PC-3 (cell line): ENCODE data around the gene CDKN3. TPM values are rescaled to one million over a fixed set of nuclear protein-coding genes. Genes with fewer than 3 reads are reported as not detected.

Experiments
- ATAC-seq: fragments of 200-7000 bp; cut with Tn5 transposase; 2 replicates; pipeline ENCODE4 v1.9.1; 2020; ENCODE audit warnings: mild to moderate bottlenecking, moderate library complexity
- BruUV-seq: library from RNA; stranded (reverse); fragments of 400-500 nt; replicated peaks from 2 replicates; lab custom pipeline; 2021; lab: Mats Ljungman, UMichigan
- CTCF ChIA-PET: fragments of 300-600 bp; sonication (Branson Sonifier 250); formaldehyde crosslinking; loops from one replicate; lab custom pipeline; 2022; ENCODE audit warnings: antibody characterized with exemption; lab: Charles Lee
- POLR2A ChIA-PET: fragments of 300-600 bp; sonication (Branson Sonifier 250); formaldehyde crosslinking; loops from one replicate; lab custom pipeline; 2022; ENCODE audit warnings: antibody characterized with exemption; ENCODE audit not compliant: unreplicated experiment; lab: Charles Lee
- DNase-seq: peaks from one replicate; pipeline ENCODE4 v3.0.0-alpha.2; 2015
- H2AFZ ChIP-seq: fragments of 300-600 bp; sonication (generic); 2 replicates; pipeline ENCODE4 v1.6.0; 2016; ENCODE audit warnings: antibody characterized with exemption, low read length
- H3F3A ChIP-seq: fragments of 300-600 bp; sonication (generic); one replicate; pipeline ENCODE4 v1.6.0; 2017; ENCODE audit warnings: antibody characterized with exemption, low read length, control low read depth, mild to moderate bottlenecking; ENCODE audit not compliant: unreplicated experiment
- H3K27ac ChIP-seq: fragments of 300-600 bp; sonication (generic); 2 replicates; pipeline ENCODE4 v1.5.1; 2016; ENCODE audit warnings: mild to moderate bottlenecking, low read length
- H3K27me3 ChIP-seq: fragments of 300-600 bp; sonication (generic); 2 replicates; pipeline ENCODE4 v1.6.1; 2016; ENCODE audit warnings: low read length, mixed read lengths
- H3K36me3 ChIP-seq: fragments of 300-600 bp; sonication (generic); 2 replicates; pipeline ENCODE4 v1.6.1; 2016; ENCODE audit warnings: low read depth, mixed run types, low read length, mixed read lengths
- H3K4me1 ChIP-seq: fragments of 300-600 bp; sonication (generic); 2 replicates; pipeline ENCODE4 v1.5.1; 2016; ENCODE audit warnings: low read length; ENCODE audit not compliant: insufficient read depth
- H3K4me2 ChIP-seq: fragments of 300-600 bp; sonication (generic); 2 replicates; pipeline ENCODE4 v1.6.0; 2016; ENCODE audit warnings: low read length
- H3K4me3 ChIP-seq: fragments of 300-600 bp; sonication (generic); 2 replicates; pipeline ENCODE4 v1.5.1; 2016; ENCODE audit warnings: mild to moderate bottlenecking, low read length, mixed read lengths
- H3K79me2 ChIP-seq: fragments of 300-600 bp; sonication (generic); 2 replicates; pipeline ENCODE4 v1.6.1; 2017; ENCODE audit warnings: low read length, mixed read lengths
- H3K9ac ChIP-seq: fragments of 300-600 bp; sonication (generic); 2 replicates; pipeline ENCODE4 v1.6.0; 2016; ENCODE audit warnings: mild to moderate bottlenecking, low read length
- H3K9me2 ChIP-seq: fragments of 300-600 bp; sonication (generic); replicated peaks from 2 replicates; pipeline ENCODE4 v1.6.1; 2016; ENCODE audit warnings: mixed run types, low read length, mixed read lengths
- H3K9me3 ChIP-seq: fragments of 300-600 bp; sonication (generic); 2 replicates; pipeline ENCODE4 v1.6.1; 2016; ENCODE audit warnings: low read length, mixed read lengths
- H4K20me1 ChIP-seq: fragments of 300-600 bp; sonication (generic); 2 replicates; pipeline ENCODE4 v1.6.1; 2016; ENCODE audit warnings: low read length, mixed read lengths
- EZH2 ChIP-seq: fragments of 300-600 bp; sonication (generic); IDR thresholded peaks from one replicate; pipeline ENCODE4 v1.6.1; 2017; ENCODE audit warnings: antibody characterized with exemption, mild to moderate bottlenecking, low read length; ENCODE audit not compliant: unreplicated experiment
- EZH2phosphoT487 ChIP-seq: fragments of 300-600 bp; sonication (generic); IDR thresholded peaks from 2 replicates; pipeline ENCODE4 v1.6.1; 2018; ENCODE audit warnings: mild to moderate bottlenecking, antibody characterized with exemption, low read length, borderline replicate concordance
- intact Hi-C: fragments of 100-400 bp; cut with micrococcal nuclease; formaldehyde crosslinking; loops from 2 replicates; pipeline ENCODE4 v1.9.0; 2023
- total RNA-seq: library from RNA; depleted of rRNA; stranded (reverse); fragments of >200 nt; gene quantifications from 2 replicates; pipeline ENCODE4 v1.2.3, GENCODE V29; 2014
- TF ChIP-seq, protein P1 (sequence below): fragments of 300-600 bp; sonication (generic); conservative IDR thresholded peaks from 2 replicates; pipeline ENCODE4 v1.5.1; 2017; ENCODE audit warnings: antibody characterized with exemption, low read depth, mild to moderate bottlenecking, low read length

CDKN3 gene
- total RNA-seq, 1 experiment from 2014 or later, result 434 TPM

DNA sequence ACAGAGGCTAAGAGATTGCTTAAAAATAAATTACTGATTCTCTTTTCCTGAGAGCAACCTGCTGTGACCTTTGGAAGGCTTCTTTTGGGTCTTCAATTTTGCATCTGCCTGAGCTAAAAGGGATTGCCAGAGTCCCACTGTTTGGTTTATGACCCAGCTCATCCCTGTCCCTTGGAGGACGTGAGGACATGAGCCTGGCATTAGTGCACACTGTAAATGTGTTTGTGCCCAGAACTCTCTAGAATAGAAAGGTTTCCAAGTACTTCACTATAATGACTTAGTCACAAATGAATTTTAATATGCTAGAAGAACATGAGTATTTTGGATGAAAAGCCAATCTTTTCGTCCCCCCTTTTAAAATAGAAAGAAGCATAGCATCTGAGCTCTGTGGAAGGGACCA, 47.1 kb upstream of the CDKN3 start:
- no peak overlapping the region for H3K4me2 ChIP-seq
- no peak overlapping the region for H3K27ac ChIP-seq
- H3K4me1 ChIP-seq, result peaks cover 25% of the 10 kb centered on the region
- H3K79me2 ChIP-seq, result no peaks in the 10 kb centered on the region
- H3K27me3 ChIP-seq, result no peaks in the 10 kb centered on the region
- H3K9ac ChIP-seq, result no peak overlapping the region
- intact Hi-C loops, result loop anchor here (5.0 to 10.0 kb wide), 2 partner anchors 687 to 735 kb away; no protein-coding TSS in a partner anchor
- no peaks in the 10 kb centered on the region; the same call in 1 of the 2 replicates for H3K36me3 ChIP-seq
- ChIA-PET CTCF (interaction anchor here (0.6 to 3.8 kb wide), 4 partner anchors 17 to 686 kb away, joined by 3 to 39 read pairs (median 14); no protein-coding TSS in a partner anchor), POLR2A (no interaction called here)
- H2AFZ ChIP-seq, result peak overlapping the region; percentile 18; the same call in 1 of the 2 replicates
- no peaks in the 10 kb centered on the region for H3K9me2 ChIP-seq
- no peaks in the 10 kb centered on the region for H4K20me1 ChIP-seq
- H3K4me3 ChIP-seq, result no peak overlapping the region
- ATAC-seq (no peak), DNase-seq (no peak)
- no TSS peak for BruUV-seq
- peaks cover 4% of the 10 kb centered on the region; the same call in 1 of the 2 replicates for H3K9me3 ChIP-seq
- no peaks in the 10 kb centered on the region for H3F3A ChIP-seq
- TF ChIP-seq EZH2 (no peak), EZH2phosphoT487 (no peak)
- TF ChIP-seq, protein P1, sequence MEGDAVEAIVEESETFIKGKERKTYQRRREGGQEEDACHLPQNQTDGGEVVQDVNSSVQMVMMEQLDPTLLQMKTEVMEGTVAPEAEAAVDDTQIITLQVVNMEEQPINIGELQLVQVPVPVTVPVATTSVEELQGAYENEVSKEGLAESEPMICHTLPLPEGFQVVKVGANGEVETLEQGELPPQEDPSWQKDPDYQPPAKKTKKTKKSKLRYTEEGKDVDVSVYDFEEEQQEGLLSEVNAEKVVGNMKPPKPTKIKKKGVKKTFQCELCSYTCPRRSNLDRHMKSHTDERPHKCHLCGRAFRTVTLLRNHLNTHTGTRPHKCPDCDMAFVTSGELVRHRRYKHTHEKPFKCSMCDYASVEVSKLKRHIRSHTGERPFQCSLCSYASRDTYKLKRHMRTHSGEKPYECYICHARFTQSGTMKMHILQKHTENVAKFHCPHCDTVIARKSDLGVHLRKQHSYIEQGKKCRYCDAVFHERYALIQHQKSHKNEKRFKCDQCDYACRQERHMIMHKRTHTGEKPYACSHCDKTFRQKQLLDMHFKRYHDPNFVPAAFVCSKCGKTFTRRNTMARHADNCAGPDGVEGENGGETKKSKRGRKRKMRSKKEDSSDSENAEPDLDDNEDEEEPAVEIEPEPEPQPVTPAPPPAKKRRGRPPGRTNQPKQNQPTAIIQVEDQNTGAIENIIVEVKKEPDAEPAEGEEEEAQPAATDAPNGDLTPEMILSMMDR, result no peak

DNA sequence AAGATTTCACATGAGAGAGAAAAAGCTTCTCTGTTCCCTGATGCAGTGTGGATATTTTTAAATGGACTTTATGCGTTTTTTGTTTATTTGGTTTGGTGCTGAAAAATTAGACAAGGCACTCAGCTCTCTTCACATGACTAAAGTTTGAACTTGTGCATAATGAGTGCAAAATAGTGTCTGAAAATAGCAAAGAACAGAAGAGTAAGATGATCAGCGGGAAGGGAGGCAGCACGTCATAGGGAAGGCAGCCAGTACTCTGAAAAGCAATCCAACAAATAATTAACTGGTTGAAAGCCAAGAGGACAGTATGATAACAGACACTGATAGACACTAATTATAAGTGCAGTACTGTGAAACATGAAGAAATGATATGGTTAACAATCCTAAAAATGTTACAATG, 46.6 kb upstream of the CDKN3 start:
- CTCF ChIA-PET, result interaction anchor here (0.6 to 3.8 kb wide), 2 partner anchors 70 to 89 kb away, joined by 3 to 39 read pairs; no protein-coding TSS in a partner anchor
- ATAC-seq (no peak), DNase-seq (no peak)
- H3K4me2 ChIP-seq, result no peak overlapping the region
- no peak overlapping the region for H2AFZ ChIP-seq
- no TSS peak for BruUV-seq
- no peak overlapping the region for H3K27ac ChIP-seq
- no peaks in the 10 kb centered on the region; the same call in 1 of the 2 replicates for H3K36me3 ChIP-seq
- POLR2A ChIA-PET, result no interaction called here
- no peaks in the 10 kb centered on the region for H4K20me1 ChIP-seq
- H3K4me1 ChIP-seq, result peaks cover 30% of the 10 kb centered on the region
- no peaks in the 10 kb centered on the region for H3K9me2 ChIP-seq
- peaks cover 4% of the 10 kb centered on the region; the same call in 1 of the 2 replicates for H3K9me3 ChIP-seq
- TF ChIP-seq, protein P1, result no peak
- TF ChIP-seq EZH2phosphoT487 (no peak), EZH2 (no peak)
- H3K79me2 ChIP-seq, result no peaks in the 10 kb centered on the region
- H3K27me3 ChIP-seq, result no peaks in the 10 kb centered on the region
- H3K4me3 ChIP-seq, result no peak overlapping the region
- H3F3A ChIP-seq, result peaks cover 4% of the 10 kb centered on the region
- H3K9ac ChIP-seq, result no peak overlapping the region
- intact Hi-C loops, result no loop called here

DNA sequence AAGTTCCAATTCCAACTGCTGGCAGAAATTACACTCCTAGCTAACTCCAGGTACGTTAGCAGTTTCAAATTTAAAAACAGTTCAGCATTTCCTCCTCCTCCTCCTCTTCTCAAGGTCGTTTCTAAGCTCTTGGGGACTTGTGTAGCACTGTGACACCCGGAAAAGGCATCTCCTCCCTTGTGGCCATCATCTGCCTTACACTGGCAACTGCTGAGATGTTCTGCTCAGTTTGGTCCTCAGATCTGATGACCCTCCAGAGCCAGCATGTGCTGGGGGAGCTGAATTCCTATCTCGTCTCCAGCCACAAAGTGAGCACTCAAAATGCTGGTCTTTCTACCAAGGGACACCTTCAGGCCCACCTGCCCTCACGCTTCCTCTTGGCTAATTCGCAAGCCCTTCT, 43.5 kb upstream of the CDKN3 start:
- 0 out of 2 replicates have a peak overlapping the region, but pooled peaks have one; percentile 1 for H3K4me2 ChIP-seq
- peaks cover 12% of the 10 kb centered on the region for H3F3A ChIP-seq
- no peaks in the 10 kb centered on the region for H3K79me2 ChIP-seq
- H3K9ac ChIP-seq, result peak overlapping the region; percentile 80; the same call in 1 of the 2 replicates
- H2AFZ ChIP-seq, result no peak overlapping the region
- POLR2A ChIA-PET, result interaction anchor here (0.6 kb wide), 1 partner anchor 43 kb away, joined by 3 read pairs; no protein-coding TSS in a partner anchor
- CTCF ChIA-PET, result interaction anchor here (0.5 kb wide), 1 partner anchor 10 kb away, joined by 3 read pairs; no protein-coding TSS in a partner anchor
- H3K4me1 ChIP-seq, result peaks cover 49% of the 10 kb centered on the region
- H3K4me3 ChIP-seq, result no peak overlapping the region
- peaks cover 4% of the 10 kb centered on the region; the same call in 1 of the 2 replicates for H3K9me3 ChIP-seq
- TF ChIP-seq EZH2phosphoT487, result no peak
- H3K9me2 ChIP-seq, result no peaks in the 10 kb centered on the region
- intact Hi-C loops, result no loop called here
- no peaks in the 10 kb centered on the region; the same call in 1 of the 2 replicates for H3K36me3 ChIP-seq
- no peaks in the 10 kb centered on the region for H4K20me1 ChIP-seq
- no peak for DNase-seq
- H3K27ac ChIP-seq, result peak overlapping the region; percentile 88
- no peak for ATAC-seq
- no peaks in the 10 kb centered on the region for H3K27me3 ChIP-seq
- BruUV-seq, result no TSS peak
